Measurements from ENCODE around the gene PNPO.

Gene PNPO

DNA sequence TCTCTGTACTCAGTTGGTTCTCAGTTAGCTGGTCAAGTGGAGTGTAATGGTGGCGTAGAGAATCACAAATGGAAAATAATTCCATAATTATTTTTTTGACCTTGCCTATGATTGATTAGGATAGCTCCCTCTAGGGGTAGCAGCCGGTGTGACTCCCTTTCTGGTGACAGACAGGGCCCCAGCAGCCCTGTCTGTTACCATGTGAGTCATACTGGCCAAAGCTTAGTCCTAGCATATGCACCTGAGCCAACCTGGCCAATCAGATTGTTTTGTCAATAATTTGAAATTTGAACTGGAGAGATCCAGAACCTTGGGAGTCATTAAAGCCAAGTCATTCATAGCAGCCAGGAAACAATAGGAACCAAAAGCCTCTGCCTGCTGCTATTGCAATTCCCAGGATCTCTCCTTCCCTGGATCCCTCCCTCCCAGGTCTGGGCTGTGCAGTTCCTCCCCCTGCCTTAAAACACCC, 5.6 kb downstream of the PNPO start:
- Histone ChIP-seq H3K9me2 (replicated peaks; ENCODE audit: insufficient read depth, low read length) (no peaks in the 10 kb centered on the region), H3K4me3 (ENCODE audit: insufficient read depth, low read length, poor library complexity, severe bottlenecking) (no peak overlapping the region), H4K20me1 (ENCODE audit: low read depth, low read length) (no peaks in the 10 kb centered on the region), H3F3A (ENCODE audit: insufficient read depth) (peaks cover 11% of the 10 kb centered on the region), H3K27me3 (ENCODE audit: low read length) (no peaks in the 10 kb centered on the region), H3K27ac (ENCODE audit: low read depth, low read length) (no peak overlapping the region), H2AFZ (ENCODE audit: low read depth, low read length, severe bottlenecking) (no peak overlapping the region), H3K9me3 (ENCODE audit: insufficient read depth, low read length) (no peaks in the 10 kb centered on the region), H3K9ac (ENCODE audit: low read length) (no peak overlapping the region), H3K79me2 (ENCODE audit: insufficient read depth, low read length) (peaks cover 7% of the 10 kb centered on the region; the same call in 1 of the 2 replicates), H3K36me3 (ENCODE audit: low read length) (no peaks in the 10 kb centered on the region), H3K4me2 (ENCODE audit: low read depth, low read length, poor library complexity, severe bottlenecking) (no peak overlapping the region)
- no peak for TF ChIP-seq EZH2phosphoT487 (conservative IDR thresholded peaks at IDR 0.05; ENCODE audit: low read length)
- TF ChIP-seq, protein P1, sequence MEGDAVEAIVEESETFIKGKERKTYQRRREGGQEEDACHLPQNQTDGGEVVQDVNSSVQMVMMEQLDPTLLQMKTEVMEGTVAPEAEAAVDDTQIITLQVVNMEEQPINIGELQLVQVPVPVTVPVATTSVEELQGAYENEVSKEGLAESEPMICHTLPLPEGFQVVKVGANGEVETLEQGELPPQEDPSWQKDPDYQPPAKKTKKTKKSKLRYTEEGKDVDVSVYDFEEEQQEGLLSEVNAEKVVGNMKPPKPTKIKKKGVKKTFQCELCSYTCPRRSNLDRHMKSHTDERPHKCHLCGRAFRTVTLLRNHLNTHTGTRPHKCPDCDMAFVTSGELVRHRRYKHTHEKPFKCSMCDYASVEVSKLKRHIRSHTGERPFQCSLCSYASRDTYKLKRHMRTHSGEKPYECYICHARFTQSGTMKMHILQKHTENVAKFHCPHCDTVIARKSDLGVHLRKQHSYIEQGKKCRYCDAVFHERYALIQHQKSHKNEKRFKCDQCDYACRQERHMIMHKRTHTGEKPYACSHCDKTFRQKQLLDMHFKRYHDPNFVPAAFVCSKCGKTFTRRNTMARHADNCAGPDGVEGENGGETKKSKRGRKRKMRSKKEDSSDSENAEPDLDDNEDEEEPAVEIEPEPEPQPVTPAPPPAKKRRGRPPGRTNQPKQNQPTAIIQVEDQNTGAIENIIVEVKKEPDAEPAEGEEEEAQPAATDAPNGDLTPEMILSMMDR (IDR thresholded peaks at IDR 0.05; ENCODE audit: insufficient read depth, low read length, poor library complexity, severe bottlenecking) = peak; percentile 90

DNA sequence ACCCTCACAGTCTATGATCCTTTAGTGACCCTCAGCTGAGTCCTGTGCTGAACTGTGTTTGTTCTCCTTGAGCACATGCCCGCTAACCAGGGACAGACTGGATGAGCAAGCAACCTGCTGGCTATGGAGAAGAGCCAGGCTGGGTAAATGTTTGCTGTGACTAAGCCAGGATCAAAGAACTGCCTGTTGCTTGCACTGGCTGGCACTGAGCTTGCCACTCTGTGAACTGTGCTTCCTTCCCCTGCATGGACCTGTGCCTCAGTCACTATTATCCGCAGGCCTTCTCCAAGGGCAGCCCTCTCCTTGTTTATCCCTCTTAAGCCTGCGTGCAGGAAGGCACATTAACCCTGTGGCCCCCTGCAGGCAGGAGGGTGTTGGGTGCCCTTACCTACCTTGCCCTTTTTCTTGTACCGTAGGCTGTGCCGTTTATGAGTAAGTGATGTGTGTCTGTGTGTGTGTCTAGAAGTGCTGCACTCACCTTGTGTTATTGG, 7.4 kb downstream of the PNPO start:
- H3K9me3 ChIP-seq (ENCODE audit: insufficient read depth, low read length) = no peaks in the 10 kb centered on the region
- no peaks in the 10 kb centered on the region for H3K36me3 ChIP-seq (ENCODE audit: low read length)
- H3K79me2 ChIP-seq (ENCODE audit: insufficient read depth, low read length) = no peaks in the 10 kb centered on the region
- H3K9me2 ChIP-seq (replicated peaks; ENCODE audit: insufficient read depth, low read length) = no peaks in the 10 kb centered on the region
- no peaks in the 10 kb centered on the region for H3K27me3 ChIP-seq (ENCODE audit: low read length)
- no peak for TF ChIP-seq EZH2phosphoT487 (conservative IDR thresholded peaks at IDR 0.05; ENCODE audit: low read length)
- TF ChIP-seq, protein P1 (IDR thresholded peaks at IDR 0.05; ENCODE audit: insufficient read depth, low read length, poor library complexity, severe bottlenecking) = no peak
- peak overlapping the region; percentile 34 for H3K4me2 ChIP-seq (ENCODE audit: low read depth, low read length, poor library complexity, severe bottlenecking)
- H3F3A ChIP-seq (ENCODE audit: insufficient read depth) = peaks cover 3% of the 10 kb centered on the region; the same call in 1 of the 2 replicates
- no peak overlapping the region for H3K4me3 ChIP-seq (ENCODE audit: insufficient read depth, low read length, poor library complexity, severe bottlenecking)
- peak overlapping the region; percentile 44; the same call in 1 of the 2 replicates for H3K9ac ChIP-seq (ENCODE audit: low read length)
- H3K27ac ChIP-seq (ENCODE audit: low read depth, low read length) = no peak overlapping the region
- H2AFZ ChIP-seq (ENCODE audit: low read depth, low read length, severe bottlenecking) = no peak overlapping the region
- H4K20me1 ChIP-seq (ENCODE audit: low read depth, low read length) = no peaks in the 10 kb centered on the region

DNA sequence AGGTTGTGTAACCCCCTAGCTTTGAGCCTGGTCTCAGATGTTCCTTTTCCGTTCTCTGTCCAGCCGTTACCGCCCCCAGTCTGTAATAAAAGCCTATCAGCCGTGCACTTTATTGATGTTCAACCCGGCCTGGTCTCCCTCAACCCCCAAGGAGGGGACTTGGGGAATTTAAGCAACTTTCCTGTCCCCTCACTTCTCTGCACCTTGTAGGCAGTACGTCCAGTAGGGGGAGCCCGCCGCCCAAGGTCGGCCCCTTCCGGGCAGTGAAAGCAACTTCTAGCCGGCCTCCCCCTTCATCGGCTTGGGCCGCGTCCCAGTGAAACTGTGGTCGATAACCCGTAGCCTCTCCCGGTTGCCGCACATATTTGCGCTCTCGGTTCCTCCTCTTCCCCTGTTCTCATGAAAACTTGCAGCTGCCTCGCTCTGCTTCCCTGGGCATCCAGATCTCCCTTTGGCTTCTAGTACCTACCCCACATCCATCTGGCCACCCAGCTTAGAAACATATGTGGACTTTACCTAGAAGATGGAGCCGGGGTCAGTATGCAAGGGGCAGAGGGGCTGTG, 7.9 kb downstream of the PNPO start:
- peaks cover 3% of the 10 kb centered on the region; the same call in 1 of the 2 replicates for H3F3A ChIP-seq (ENCODE audit: insufficient read depth)
- peak overlapping the region; percentile 55 for H2AFZ ChIP-seq (ENCODE audit: low read depth, low read length, severe bottlenecking)
- TF ChIP-seq EZH2phosphoT487 (conservative IDR thresholded peaks at IDR 0.05; ENCODE audit: low read length) = no peak
- TF ChIP-seq, protein P1 (IDR thresholded peaks at IDR 0.05; ENCODE audit: insufficient read depth, low read length, poor library complexity, severe bottlenecking) = peak; percentile 87
- no peaks in the 10 kb centered on the region for H3K9me2 ChIP-seq (replicated peaks; ENCODE audit: insufficient read depth, low read length)
- H3K9me3 ChIP-seq (ENCODE audit: insufficient read depth, low read length) = no peaks in the 10 kb centered on the region
- H3K27me3 ChIP-seq (ENCODE audit: low read length) = no peaks in the 10 kb centered on the region
- H3K79me2 ChIP-seq (ENCODE audit: insufficient read depth, low read length) = no peaks in the 10 kb centered on the region
- no peaks in the 10 kb centered on the region for H4K20me1 ChIP-seq (ENCODE audit: low read depth, low read length)
- H3K27ac ChIP-seq (ENCODE audit: low read depth, low read length) = no peak overlapping the region
- peak overlapping the region; percentile 34 for H3K4me2 ChIP-seq (ENCODE audit: low read depth, low read length, poor library complexity, severe bottlenecking)
- H3K36me3 ChIP-seq (ENCODE audit: low read length) = no peaks in the 10 kb centered on the region
- peak overlapping the region; percentile 44 for H3K9ac ChIP-seq (ENCODE audit: low read length)
- no peak overlapping the region for H3K4me3 ChIP-seq (ENCODE audit: insufficient read depth, low read length, poor library complexity, severe bottlenecking)

All from SU-DHL-6 (cell line).